GM19372 (cell line): ENCODE measurements around the gene TGFB3.
A peak's percentile ranks its signal among the peaks of the same experiment; 100 is the strongest.
"Not testable (repeated sequence)": the region's sequence is repeated elsewhere in the genome, so short reads cannot be mapped to it uniquely, and the experiment has no call there.

Experiments used
- ATAC-seq: cut with Tn5 transposase; IDR thresholded peaks from one replicate; pipeline ENCODE4 v1.9.1; 2021; ENCODE audit warnings: mild to moderate bottlenecking, low read depth, moderate library complexity; ENCODE audit not compliant: unreplicated experiment

Gene TGFB3

DNA sequence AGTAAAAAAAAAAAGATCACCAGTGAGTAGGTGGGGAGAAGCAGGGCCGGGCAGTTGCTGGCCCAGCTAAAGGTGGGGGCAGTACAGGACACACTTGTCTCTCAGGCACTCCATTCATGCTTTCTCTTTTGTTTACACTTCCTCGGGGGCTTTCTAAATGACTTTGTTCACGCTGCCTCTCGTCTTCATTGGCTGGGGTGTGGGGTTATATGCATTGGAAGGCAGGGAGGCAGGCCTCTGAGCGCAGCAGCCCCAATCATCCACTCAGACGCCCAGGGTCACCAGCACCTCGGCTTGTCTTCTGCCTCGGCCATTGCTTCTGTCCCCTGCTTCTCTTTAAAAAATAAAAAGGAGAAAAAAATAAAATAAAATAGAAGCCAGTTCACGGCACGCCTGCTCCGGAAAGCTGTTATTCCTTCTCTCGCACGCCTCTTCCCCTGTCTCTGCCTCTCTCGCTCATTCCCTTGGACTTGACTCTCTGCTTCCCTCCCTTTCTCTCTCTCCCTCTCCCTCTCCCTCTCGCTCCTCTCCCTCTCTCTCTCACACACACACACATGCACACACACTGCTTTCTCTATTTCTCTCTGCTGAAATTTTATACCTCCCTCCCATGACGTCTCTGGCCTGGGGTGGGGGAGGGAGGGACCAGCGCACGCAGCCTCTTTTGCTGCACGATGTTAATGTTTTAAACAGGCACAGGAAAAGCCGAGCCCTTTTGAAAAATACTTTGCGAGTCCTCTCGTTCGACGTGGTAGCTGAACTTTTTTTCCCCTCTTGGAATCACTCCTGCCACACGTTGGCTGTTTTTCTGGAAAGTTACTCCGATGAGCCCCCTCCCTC is at the start of gene TGFB3:
TSS of gene TGFB3 (minus strand) at position 570 of the 840 bp plus-strand sequence. CDS start 1,102 bp downstream, outside the sequence.
- ATAC-seq = peak; percentile 45

DNA sequence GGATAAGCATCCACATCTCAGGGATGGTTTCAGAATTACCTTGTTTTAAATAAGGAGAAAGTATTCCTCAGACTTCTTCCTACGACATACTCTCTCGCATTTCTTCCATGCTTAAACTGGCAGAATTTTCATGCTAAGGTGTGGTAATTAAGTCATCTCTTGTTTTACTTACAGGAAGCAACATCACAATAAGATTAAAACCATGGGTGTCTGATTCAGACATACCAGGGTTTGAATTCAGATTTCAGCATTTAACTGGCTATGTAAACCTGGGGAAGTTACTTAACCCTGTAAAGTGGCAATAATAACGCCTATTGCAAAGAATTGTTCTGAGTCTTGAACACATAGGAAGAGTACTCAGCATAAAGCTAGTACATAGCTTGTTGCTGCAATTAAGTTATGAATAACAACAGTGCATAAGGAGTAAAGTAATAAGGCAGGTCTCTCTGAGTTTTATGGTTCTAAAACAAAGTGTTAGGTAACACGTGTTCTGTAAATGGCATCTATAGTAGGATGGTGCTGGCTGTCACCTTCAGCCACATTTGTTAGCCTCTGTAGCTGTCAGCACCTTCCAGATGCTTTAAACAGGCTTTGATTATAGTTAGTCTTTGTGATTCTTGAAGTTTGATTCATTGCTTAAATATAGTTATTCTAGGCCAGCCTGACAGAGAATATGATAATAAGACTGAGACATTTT is 42.6 kb upstream of the TGFB3 start:
- no peak for ATAC-seq

DNA sequence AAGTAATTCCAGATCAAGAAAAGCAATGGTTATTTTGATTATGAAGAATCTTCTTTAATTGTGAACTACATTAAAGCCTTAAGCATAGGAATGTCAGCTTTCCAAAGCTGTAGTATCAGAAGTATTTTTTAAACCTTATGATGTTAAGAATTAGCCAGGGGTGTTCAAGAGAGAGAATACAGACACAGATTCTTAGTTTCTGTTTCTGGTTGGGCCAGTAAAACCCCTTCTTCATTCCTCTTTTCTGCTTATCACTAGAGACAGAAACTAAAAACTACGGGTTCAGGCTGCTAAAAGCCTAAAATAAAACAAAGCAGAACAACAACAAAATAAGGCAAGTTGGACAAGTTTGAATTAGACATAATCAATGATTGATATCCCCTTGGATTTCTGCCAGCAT is 42.0 kb upstream of the TGFB3 start:
- ATAC-seq = no peak

- ATAC-seq = no peak
Observed at GRCh38 chr14:76022991-76023390, 41.2 kb upstream of the TGFB3 start.

- ATAC-seq = no peak
Observed at GRCh38 chr14:76019676-76020075, 37.9 kb upstream of the TGFB3 start.

- no peak for ATAC-seq
Observed at GRCh38 chr14:76015668-76016067, 33.9 kb upstream of the TGFB3 start.

- no peak for ATAC-seq
Observed at GRCh38 chr14:76015191-76015590, 33.4 kb upstream of the TGFB3 start.

GRCh38 chr14:76012354-76012753 is 30.6 kb upstream of the TGFB3 start:
- ATAC-seq = no peak

- no peak for ATAC-seq
Observed at GRCh38 chr14:76011930-76012329, 30.1 kb upstream of the TGFB3 start.

- not testable (repeated sequence) for ATAC-seq
Observed at GRCh38 chr14:76009627-76010026, 27.8 kb upstream of the TGFB3 start.

DNA sequence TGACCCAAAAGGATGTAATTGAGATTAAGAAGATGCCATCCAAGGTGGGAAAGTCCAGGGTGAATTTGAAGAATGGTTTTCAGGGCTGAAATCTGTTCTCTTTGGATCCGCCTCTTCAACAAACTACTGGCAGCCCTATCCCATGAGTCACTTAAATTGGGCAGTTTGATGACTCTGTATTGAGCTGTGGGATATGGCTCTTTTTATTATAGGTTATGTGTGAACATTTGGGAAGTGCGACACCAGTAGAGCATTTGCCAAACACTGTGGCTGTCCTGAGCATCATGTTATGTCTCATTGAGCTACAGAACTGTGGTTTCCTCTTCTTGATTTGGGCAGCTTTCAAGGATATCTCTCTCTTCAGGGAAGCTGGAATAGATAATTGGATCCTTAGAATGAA is 26.1 kb upstream of the TGFB3 start:
- ATAC-seq = no peak

- ATAC-seq = no peak
Observed at GRCh38 chr14:76007379-76007778, 25.6 kb upstream of the TGFB3 start.

DNA sequence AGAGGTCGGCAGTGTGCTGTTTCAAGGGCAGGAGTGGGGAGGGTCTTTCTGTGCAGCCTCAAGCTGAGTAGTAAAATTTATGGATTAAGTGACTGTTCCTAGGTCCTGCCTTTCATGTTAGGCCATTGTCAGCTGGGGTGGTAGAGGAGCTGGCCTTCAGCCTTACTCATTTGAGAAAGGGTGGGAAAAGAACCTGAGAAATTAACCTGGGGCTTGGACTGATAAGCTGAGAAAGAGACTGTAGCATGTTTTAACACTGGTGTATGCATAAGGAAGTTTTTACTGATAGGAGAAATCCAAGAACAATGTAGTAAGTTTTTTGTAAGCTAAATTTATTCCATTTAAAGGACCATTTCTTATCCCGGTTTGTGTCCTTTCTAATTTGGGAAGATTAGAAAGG is 24.5 kb upstream of the TGFB3 start:
- ATAC-seq = no peak

DNA sequence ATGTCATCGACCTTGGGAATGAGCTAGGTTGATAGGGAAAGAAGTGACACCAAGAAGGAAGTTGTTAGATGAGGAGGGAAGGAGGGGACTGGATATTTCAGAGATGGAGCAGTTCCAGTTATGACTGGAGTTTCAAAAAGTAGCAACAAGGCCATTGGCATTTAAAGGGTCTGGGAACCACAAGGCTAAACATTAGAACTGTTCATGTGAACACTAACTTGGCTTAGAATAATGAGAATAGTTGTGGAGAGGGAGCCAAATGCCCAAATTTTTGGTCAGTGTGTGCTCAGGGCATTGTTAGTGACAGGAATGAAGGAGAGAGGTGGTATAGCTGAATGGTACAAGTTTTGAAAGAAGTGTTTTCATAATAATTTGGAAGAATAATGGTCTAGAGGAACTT is 20.6 kb upstream of the TGFB3 start:
- no peak for ATAC-seq

DNA sequence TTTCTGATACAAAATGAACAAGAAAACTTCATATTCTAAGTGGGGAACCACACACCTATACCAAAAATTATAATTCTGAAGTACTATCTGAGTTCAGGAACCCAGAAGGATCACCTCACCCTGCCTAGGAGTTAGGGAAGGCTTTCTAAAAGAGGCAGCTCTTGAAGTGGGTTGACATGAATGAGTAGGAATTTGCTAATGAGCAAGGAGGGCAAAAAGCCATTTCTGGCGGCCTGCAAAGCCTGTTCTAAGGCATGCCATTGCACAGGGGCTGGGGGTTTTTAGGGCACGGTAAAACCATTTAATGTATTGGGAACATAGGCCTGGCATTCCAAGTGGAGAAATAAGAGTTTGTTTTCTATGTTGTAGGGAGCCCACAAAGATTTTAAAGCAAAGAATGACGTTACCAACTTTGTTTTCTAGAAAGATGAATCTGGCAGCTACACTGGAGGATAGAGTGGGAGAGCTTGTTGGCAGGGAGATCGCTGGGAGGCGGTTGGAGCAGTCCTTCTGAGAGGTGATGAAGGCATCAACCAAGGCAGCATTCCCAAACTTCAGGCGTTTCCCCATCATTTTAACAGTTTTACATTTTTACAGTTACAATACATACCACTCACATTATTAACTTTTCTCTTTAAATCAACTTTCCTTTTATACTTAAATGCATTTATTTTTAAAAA is 17.9 kb upstream of the TGFB3 start:
- no peak for ATAC-seq

GRCh38 chr14:75996488-75996887 is 14.7 kb upstream of the TGFB3 start:
- ATAC-seq = no peak

- ATAC-seq = no peak
Observed at GRCh38 chr14:75995372-75996041, 13.7 kb upstream of the TGFB3 start.

DNA sequence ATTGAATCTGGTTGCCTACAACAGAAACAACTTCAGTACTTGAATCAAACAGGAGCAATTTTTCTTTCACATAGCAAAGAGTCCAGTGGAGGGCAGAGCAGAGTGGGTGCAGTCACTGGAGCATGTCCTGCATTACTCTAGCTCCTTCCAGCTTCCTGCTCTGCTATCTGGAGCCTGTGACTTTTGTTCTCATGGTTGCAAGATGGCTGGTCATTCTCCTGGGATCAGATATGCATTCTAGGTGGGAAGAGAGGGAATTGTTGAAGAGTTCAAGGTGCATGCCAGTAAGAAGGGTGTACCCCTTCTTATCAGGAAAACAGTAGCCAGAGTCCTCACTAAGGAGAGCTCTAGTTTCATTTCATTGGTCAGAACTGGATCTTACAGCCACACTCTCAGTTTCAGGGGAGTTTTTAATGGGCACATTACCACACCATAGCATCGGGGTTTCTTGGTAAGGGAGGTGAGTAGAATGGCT is 11.8 kb upstream of the TGFB3 start:
- no peak for ATAC-seq

DNA sequence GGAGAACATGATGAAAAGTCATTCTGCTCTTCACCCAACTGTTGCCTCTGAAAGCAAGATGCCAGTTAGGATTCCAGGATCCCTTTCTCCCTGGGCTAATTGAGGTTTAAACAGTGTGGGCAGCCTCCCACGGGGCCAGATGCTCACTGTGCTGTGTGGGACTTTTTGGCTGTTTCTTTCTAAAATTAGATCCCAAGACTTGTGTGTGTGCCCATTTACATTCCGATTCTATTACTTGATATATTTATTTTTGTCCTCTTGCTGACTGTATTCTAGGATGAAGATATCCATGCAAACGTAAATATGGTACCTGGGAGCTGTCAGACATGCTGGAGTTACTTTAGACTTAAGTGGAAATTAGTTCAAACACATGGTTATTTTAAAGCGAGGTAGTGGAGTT is 10.0 kb upstream of the TGFB3 start:
- ATAC-seq = no peak

- ATAC-seq = no peak
Observed at GRCh38 chr14:75990297-75990696, 8.5 kb upstream of the TGFB3 start.

GRCh38 chr14:75989134-75989533 is 7.3 kb upstream of the TGFB3 start:
- no peak for ATAC-seq
